ENCODE results near the gene LETMD1. TPM values are rescaled to one million over a fixed set of nuclear protein-coding genes. Genes with fewer than 3 reads are reported as not detected.

LETMD1 gene
- total RNA-seq, 4 donors from 2014 or later, result 38.5 to 93.2 (median 72.3) TPM

- H3K36me3 ChIP-seq, result peaks cover 85% of the 10 kb centered on the region
- no peak overlapping the region for H3K27ac ChIP-seq
- H3K27me3 ChIP-seq, result no peaks in the 10 kb centered on the region
- no peak for DNase-seq (ENCODE audit: low spot score in 2 of 2)
- H3K9me3 ChIP-seq, result no peaks in the 10 kb centered on the region
- WGBS, result 72% methylated on average over 5 of the region's 5 CpGs
- H3K4me3 ChIP-seq, result no peak overlapping the region
- no peaks in the 10 kb centered on the region for H3K4me1 ChIP-seq
- TF ChIP-seq EP300 (IDR thresholded peaks at IDR 0.05), result no peak
- TF ChIP-seq CTCF (IDR thresholded peaks at IDR 0.05), result no peak
- no peak for TF ChIP-seq POLR2A (IDR thresholded peaks at IDR 0.05)
- no peak for TF ChIP-seq POLR2AphosphoS5 (IDR thresholded peaks at IDR 0.05)
Measured at GRCh38 chr12:51056242-51056641, 8.1 kb downstream of the LETMD1 start.

- Histone ChIP-seq H3K4me3 (no peak overlapping the region), H3K9me3 (no peaks in the 10 kb centered on the region), H3K27ac (no peak overlapping the region), H3K36me3 (peaks cover 94% of the 10 kb centered on the region), H3K27me3 (no peaks in the 10 kb centered on the region), H3K4me1 (no peaks in the 10 kb centered on the region)
- TF ChIP-seq CTCF (IDR thresholded peaks at IDR 0.05) (no peak), EP300 (IDR thresholded peaks at IDR 0.05) (no peak), POLR2AphosphoS5 (IDR thresholded peaks at IDR 0.05) (no peak), POLR2A (IDR thresholded peaks at IDR 0.05) (no peak)
- WGBS, result 82% methylated on average over 7 of the region's 7 CpGs
- no peak for DNase-seq (ENCODE audit: low spot score in 2 of 2)
Measured at GRCh38 chr12:51059086-51059485, 11.0 kb downstream of the LETMD1 start.

- TF ChIP-seq POLR2AphosphoS5 (IDR thresholded peaks at IDR 0.05), result no peak
- TF ChIP-seq POLR2A (IDR thresholded peaks at IDR 0.05), result no peak
- TF ChIP-seq CTCF (IDR thresholded peaks at IDR 0.05), result no peak
- TF ChIP-seq EP300 (IDR thresholded peaks at IDR 0.05), result no peak
- H3K4me1 ChIP-seq, result no peaks in the 10 kb centered on the region
- H3K27ac ChIP-seq, result no peak overlapping the region
- H3K4me3 ChIP-seq, result no peak overlapping the region
- WGBS, result 70% methylated on average over 9 of the region's 9 CpGs
- H3K36me3 ChIP-seq, result peaks cover 94% of the 10 kb centered on the region
- DNase-seq (ENCODE audit: low spot score in 2 of 2), result no peak
- H3K9me3 ChIP-seq, result no peaks in the 10 kb centered on the region
- no peaks in the 10 kb centered on the region for H3K27me3 ChIP-seq
Measured at GRCh38 chr12:51062631-51063397, 14.7 kb downstream of the LETMD1 start.

GRCh38 chr12:51065530-51065929 is 17.4 kb downstream of the LETMD1 start:
- Histone ChIP-seq H3K36me3 (peaks cover 91% of the 10 kb centered on the region), H3K4me3 (no peak overlapping the region), H3K9me3 (no peaks in the 10 kb centered on the region), H3K27me3 (no peaks in the 10 kb centered on the region), H3K4me1 (no peaks in the 10 kb centered on the region), H3K27ac (no peak overlapping the region)
- 86% methylated on average over 5 of the region's 5 CpGs for WGBS
- DNase-seq (ENCODE audit: low spot score in 2 of 2), result no peak
- no peak for TF ChIP-seq POLR2AphosphoS5 (IDR thresholded peaks at IDR 0.05)
- TF ChIP-seq EP300 (IDR thresholded peaks at IDR 0.05), result no peak
- TF ChIP-seq CTCF (IDR thresholded peaks at IDR 0.05), result no peak
- no peak for TF ChIP-seq POLR2A (IDR thresholded peaks at IDR 0.05)

- TF ChIP-seq EP300 (IDR thresholded peaks at IDR 0.05) (no peak), POLR2A (IDR thresholded peaks at IDR 0.05) (no peak), POLR2AphosphoS5 (IDR thresholded peaks at IDR 0.05) (no peak), CTCF (IDR thresholded peaks at IDR 0.05) (no peak)
- WGBS, result 93% methylated on average over 2 of the region's 4 CpGs
- Histone ChIP-seq H3K27ac (no peak overlapping the region), H3K36me3 (peaks cover 92% of the 10 kb centered on the region), H3K9me3 (no peaks in the 10 kb centered on the region), H3K4me3 (no peak overlapping the region), H3K27me3 (no peaks in the 10 kb centered on the region), H3K4me1 (no peaks in the 10 kb centered on the region)
- DNase-seq (ENCODE audit: low spot score in 2 of 2), result no peak
Measured at GRCh38 chr12:51067229-51067628, 19.1 kb downstream of the LETMD1 start.
